ENCODE measurements around the gene CDH6. TPM values are rescaled to one million over a fixed set of nuclear protein-coding genes. Genes with fewer than 3 reads are reported as not detected.

The CDH6 gene
- total RNA-seq, 4 donors from 2014 or later: 1.3 to 6.8 (median 2.2) TPM

- no peak for TF ChIP-seq CTCF (IDR thresholded peaks at IDR 0.05; ENCODE audit: low read depth)
Measured at GRCh38 chr5:31196309-31196708, 2.8 kb downstream of the CDH6 start.

DNA sequence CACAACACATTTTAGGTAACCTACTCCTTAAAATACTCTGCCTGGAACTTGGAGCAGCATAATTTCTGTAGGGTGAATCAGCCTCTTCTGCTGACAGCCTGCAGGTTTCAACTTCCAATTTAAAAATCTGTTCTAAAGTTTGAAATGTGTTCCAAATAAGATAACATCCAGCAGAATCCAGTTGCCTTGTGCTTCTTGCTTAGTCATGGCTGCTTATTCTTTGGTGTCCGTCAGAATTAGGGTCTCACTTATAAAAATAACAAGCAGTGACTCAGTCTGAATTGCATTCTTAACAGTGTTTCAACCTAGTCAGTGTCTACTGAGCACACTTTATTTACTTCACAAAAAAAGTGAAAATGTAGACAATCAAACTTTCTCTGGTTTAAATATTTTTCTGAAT is 3.7 kb downstream of the CDH6 start:
- no peak for TF ChIP-seq CTCF (IDR thresholded peaks at IDR 0.05; ENCODE audit: low read depth)

GRCh38 chr5:31204958-31205357 is 11.5 kb downstream of the CDH6 start:
- no peak for TF ChIP-seq CTCF (IDR thresholded peaks at IDR 0.05; ENCODE audit: low read depth)

DNA sequence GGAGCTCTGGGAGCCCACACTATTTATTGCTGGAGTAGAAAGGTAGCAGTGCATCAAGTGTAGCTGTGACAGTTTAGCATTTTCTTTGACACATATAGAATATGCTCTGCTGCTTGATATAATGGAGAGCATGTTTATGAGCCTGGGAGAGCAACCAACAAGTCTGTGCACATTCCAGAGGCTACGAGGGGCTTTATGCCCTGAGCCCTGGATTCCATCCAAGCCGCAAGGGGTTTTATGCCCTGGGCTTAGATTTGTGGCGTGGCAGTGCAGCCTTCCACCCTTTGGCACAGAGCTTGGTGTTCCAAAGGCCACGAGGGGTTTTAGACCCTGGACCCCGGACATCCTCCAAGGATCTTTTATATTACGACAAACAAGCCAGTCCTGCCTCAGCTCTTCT is 14.6 kb downstream of the CDH6 start:
- no peak for TF ChIP-seq CTCF (IDR thresholded peaks at IDR 0.05; ENCODE audit: low read depth)

GRCh38 chr5:31209334-31209733 is 15.8 kb downstream of the CDH6 start:
- TF ChIP-seq CTCF (IDR thresholded peaks at IDR 0.05; ENCODE audit: low read depth): no peak

GRCh38 chr5:31211098-31211497 is 17.6 kb downstream of the CDH6 start:
- TF ChIP-seq CTCF (IDR thresholded peaks at IDR 0.05; ENCODE audit: low read depth): no peak

DNA sequence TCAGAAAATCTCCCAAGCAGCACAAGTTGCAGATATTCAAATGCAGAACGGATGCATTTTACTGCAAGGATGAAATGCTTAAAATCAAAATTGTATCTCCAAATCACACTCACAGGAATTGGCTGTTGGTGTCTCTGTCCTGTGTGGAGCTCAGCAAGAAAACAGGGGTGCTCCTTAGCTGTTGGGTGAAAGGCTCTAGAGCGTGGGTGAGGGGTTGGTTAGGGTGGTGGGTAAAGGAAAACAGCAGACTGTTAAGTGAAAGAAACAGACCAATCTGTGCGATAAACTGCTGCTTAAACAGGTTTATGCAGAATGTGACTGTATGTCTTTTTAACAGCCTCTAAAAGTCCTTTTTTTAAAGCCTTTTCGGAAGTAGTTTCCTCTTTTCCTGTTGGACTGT is 19.8 kb downstream of the CDH6 start:
- TF ChIP-seq CTCF (IDR thresholded peaks at IDR 0.05; ENCODE audit: low read depth): no peak
